Measurements from ENCODE around the gene CSF1. TPM values are rescaled to one million over a fixed set of nuclear protein-coding genes. Genes with fewer than 3 reads are reported as not detected.

CSF1 gene
- total RNA-seq, 1 donor from 2014 or later: 0.89 TPM

GRCh38 chr1:109889094-109889493 is 21.6 kb upstream of the CSF1 start:
- H3K36me3 Mint-ChIP-seq (ENCODE audit: insufficient read depth): no peaks in the 10 kb centered on the region
- H3K9me3 Mint-ChIP-seq (ENCODE audit: low read depth): no peaks in the 10 kb centered on the region
- H3K4me1 Mint-ChIP-seq (ENCODE audit: low read depth): no peaks in the 10 kb centered on the region
- H3K27me3 Mint-ChIP-seq: peaks cover 52% of the 10 kb centered on the region
- no peak for TF ChIP-seq CTCF (IDR thresholded peaks at IDR 0.05; ENCODE audit: unreplicated experiment)
- H3K27ac Mint-ChIP-seq: no peak overlapping the region
- no peak for DNase-seq (ENCODE audit: low spot score, unreplicated experiment)
- no peak overlapping the region for H3K4me3 Mint-ChIP-seq (ENCODE audit: low read depth)

GRCh38 chr1:109890115-109890953 is 20.3 kb upstream of the CSF1 start:
- Mint-ChIP-seq H3K27me3 (peaks cover 42% of the 10 kb centered on the region), H3K36me3 (ENCODE audit: insufficient read depth) (no peaks in the 10 kb centered on the region), H3K4me1 (ENCODE audit: low read depth) (no peaks in the 10 kb centered on the region), H3K4me3 (ENCODE audit: low read depth) (no peak overlapping the region), H3K27ac (no peak overlapping the region), H3K9me3 (ENCODE audit: low read depth) (no peaks in the 10 kb centered on the region)
- DNase-seq (ENCODE audit: low spot score, unreplicated experiment): no peak
- no peak for TF ChIP-seq CTCF (IDR thresholded peaks at IDR 0.05; ENCODE audit: unreplicated experiment)

- no peaks in the 10 kb centered on the region for H3K4me1 Mint-ChIP-seq (ENCODE audit: low read depth)
- no peak for TF ChIP-seq CTCF (IDR thresholded peaks at IDR 0.05; ENCODE audit: unreplicated experiment)
- no peak overlapping the region for H3K4me3 Mint-ChIP-seq (ENCODE audit: low read depth)
- no peaks in the 10 kb centered on the region for H3K36me3 Mint-ChIP-seq (ENCODE audit: insufficient read depth)
- no peak overlapping the region for H3K27ac Mint-ChIP-seq
- no peaks in the 10 kb centered on the region for H3K9me3 Mint-ChIP-seq (ENCODE audit: low read depth)
- H3K27me3 Mint-ChIP-seq: peaks cover 43% of the 10 kb centered on the region
- DNase-seq (ENCODE audit: low spot score, unreplicated experiment): no peak
Measured at GRCh38 chr1:109891930-109892329, 18.7 kb upstream of the CSF1 start.

DNA sequence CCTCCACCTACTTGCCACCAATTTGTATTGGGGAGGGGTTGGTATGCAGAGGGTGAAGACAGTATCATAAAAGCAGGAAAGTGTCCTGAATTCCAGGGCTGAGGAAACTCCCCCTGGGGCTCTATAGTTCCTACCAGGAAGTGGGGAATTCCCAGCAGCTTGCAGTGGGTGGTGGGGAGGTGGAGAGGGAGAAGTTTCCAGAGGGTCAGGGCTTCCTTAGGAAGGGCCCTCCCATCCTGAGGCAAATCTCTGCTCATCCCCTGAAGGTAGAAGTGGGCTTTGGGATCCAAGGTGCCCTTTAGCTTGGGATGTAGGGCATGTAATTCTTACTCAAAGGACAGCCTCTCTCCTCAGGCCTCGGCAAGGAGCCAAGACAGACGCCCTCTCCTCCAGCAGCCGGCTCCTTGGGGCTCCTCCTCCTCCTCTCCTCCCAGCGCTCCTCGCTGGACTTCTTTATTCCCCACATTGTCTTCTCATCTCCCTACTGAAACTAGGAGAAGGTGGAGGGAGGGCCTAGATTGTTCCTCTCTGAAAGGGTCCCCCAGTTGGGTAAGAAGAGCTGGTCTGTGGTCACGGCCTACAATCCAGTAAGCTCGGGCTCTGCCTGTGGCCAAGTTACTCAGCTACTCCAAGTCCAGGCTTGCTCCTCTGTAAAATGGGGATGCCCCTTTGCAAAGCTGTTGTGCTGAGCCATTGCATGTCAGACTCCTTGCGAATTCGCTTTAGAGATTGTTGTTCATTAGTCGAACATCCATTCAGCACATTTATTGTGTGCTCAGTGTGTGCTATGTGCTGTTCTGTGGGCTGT is 17.9 kb upstream of the CSF1 start:
- no peak overlapping the region for H3K27ac Mint-ChIP-seq
- H3K27me3 Mint-ChIP-seq: peaks cover 37% of the 10 kb centered on the region
- no peak for DNase-seq (ENCODE audit: low spot score, unreplicated experiment)
- no peaks in the 10 kb centered on the region for H3K9me3 Mint-ChIP-seq (ENCODE audit: low read depth)
- H3K4me1 Mint-ChIP-seq (ENCODE audit: low read depth): no peaks in the 10 kb centered on the region
- TF ChIP-seq CTCF (IDR thresholded peaks at IDR 0.05; ENCODE audit: unreplicated experiment): no peak
- no peaks in the 10 kb centered on the region for H3K36me3 Mint-ChIP-seq (ENCODE audit: insufficient read depth)
- no peak overlapping the region for H3K4me3 Mint-ChIP-seq (ENCODE audit: low read depth)

DNA sequence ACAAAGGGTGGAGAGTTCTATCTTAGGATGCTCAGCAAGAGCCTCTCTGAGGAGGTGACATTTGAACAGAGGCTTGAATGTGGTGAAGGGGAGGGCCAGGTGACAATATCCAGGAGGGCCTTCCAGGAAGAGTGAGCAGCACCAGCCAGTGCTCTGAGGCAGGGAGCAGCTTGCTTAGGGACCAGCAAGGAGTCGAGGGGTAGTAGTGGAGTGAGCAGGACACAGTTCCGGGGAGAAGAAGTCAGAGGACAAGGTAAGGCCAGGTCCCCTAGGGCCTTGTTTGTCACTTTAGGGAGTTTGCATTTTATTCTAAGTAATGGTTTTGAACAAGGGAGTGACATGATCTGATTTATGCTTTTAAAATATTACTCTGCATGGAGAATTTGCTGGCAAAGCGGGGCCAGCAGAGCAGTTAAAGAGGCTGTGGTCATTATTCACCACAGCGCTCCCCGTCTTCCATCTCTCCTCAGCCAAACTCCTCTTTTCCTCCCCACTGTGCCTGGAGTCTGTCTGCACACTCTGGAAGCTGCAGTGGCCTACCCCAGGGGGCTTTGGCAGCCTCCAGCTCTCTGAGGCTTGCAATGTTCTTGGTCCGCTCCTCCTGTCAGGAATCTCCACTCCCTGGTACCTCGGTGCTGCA is 17.0 kb upstream of the CSF1 start:
- Mint-ChIP-seq H3K36me3 (ENCODE audit: insufficient read depth) (no peaks in the 10 kb centered on the region), H3K4me1 (ENCODE audit: low read depth) (no peaks in the 10 kb centered on the region), H3K4me3 (ENCODE audit: low read depth) (no peak overlapping the region), H3K27ac (no peak overlapping the region), H3K27me3 (peaks cover 31% of the 10 kb centered on the region), H3K9me3 (ENCODE audit: low read depth) (no peaks in the 10 kb centered on the region)
- no peak for DNase-seq (ENCODE audit: low spot score, unreplicated experiment)
- TF ChIP-seq CTCF (IDR thresholded peaks at IDR 0.05; ENCODE audit: unreplicated experiment): no peak
